NCI-H1436 treated with DMSO at 0.1 percent for 48 hours (cell line): Measurements from ENCODE around the gene CTDSP2.
"Not testable (repeated sequence)": the region's sequence is repeated elsewhere in the genome, so short reads cannot be mapped to it uniquely, and the experiment has no call there.

Source experiments
- DNase-seq: peaks from one replicate; lab custom pipeline; 2025; lab: John Stamatoyannopoulos, UW

CTDSP2 gene

GRCh38 chr12:57846577-57847319 is at the start of gene CTDSP2:
TSS of gene CTDSP2 (minus strand) at chr12:57846729. CDS start at chr12:57846435, 294 bp downstream.
- DNase-seq, result peak; percentile 85

- DNase-seq, result no peak
Measured at GRCh38 chr12:57896115-57896433, 49.5 kb upstream of the CTDSP2 start.

- DNase-seq, result no peak
Measured at GRCh38 chr12:57895389-57896114, 49.0 kb upstream of the CTDSP2 start.

GRCh38 chr12:57894399-57895292 is 48.1 kb upstream of the CTDSP2 start:
- no peak for DNase-seq

- DNase-seq, result no peak
Measured at GRCh38 chr12:57893431-57894353, 47.2 kb upstream of the CTDSP2 start.

GRCh38 chr12:57892232-57892972 is 45.9 kb upstream of the CTDSP2 start:
- DNase-seq, result no peak

- DNase-seq, result no peak
Measured at GRCh38 chr12:57891542-57892228, 45.2 kb upstream of the CTDSP2 start.

- DNase-seq, result peak; percentile 65
Measured at GRCh38 chr12:57890191-57891115, 43.9 kb upstream of the CTDSP2 start.

- DNase-seq, result no peak
Measured at GRCh38 chr12:57889500-57889989, 43.0 kb upstream of the CTDSP2 start.

- peak; percentile 87 for DNase-seq
Measured at GRCh38 chr12:57888409-57889157, 42.1 kb upstream of the CTDSP2 start.

- no peak for DNase-seq
Measured at GRCh38 chr12:57887631-57888408, 41.3 kb upstream of the CTDSP2 start.

GRCh38 chr12:57886964-57887363 is 40.4 kb upstream of the CTDSP2 start:
- DNase-seq, result not testable (repeated sequence)

GRCh38 chr12:57886542-57886941 is 40.0 kb upstream of the CTDSP2 start:
- DNase-seq, result no peak

GRCh38 chr12:57885207-57885606 is 38.7 kb upstream of the CTDSP2 start:
- DNase-seq, result no peak

GRCh38 chr12:57883700-57884099 is 37.2 kb upstream of the CTDSP2 start:
- DNase-seq, result no peak

- DNase-seq, result no peak
Measured at GRCh38 chr12:57883057-57883456, 36.5 kb upstream of the CTDSP2 start.

GRCh38 chr12:57882575-57882974 is 36.0 kb upstream of the CTDSP2 start:
- DNase-seq, result no peak
